NT2/D1 (cell line): ENCODE measurements around the gene NEU4.

Experiments used
- DNase-seq: peaks from one replicate; pipeline ENCODE4 v3.0.0-alpha.2; 2011; ENCODE audit warnings: low read depth, low spot score
- H3K27me3 ChIP-seq: 2 replicates; pipeline ENCODE4 v1.6.0; 2011; ENCODE audit warnings: mild to moderate bottlenecking; ENCODE audit not compliant: insufficient read length, insufficient read depth
- H3K36me3 ChIP-seq: 2 replicates; pipeline ENCODE4 v1.6.1; 2011; ENCODE audit warnings: mild to moderate bottlenecking, low read length, mixed read lengths; ENCODE audit not compliant: insufficient read depth, insufficient read length
- H3K4me1 ChIP-seq: 2 replicates; pipeline ENCODE4 v1.5.1; 2011; ENCODE audit not compliant: insufficient read depth, insufficient read length
- H3K4me3 ChIP-seq: 2 replicates; pipeline ENCODE4 v1.5.1; 2011; ENCODE audit warnings: low read depth; ENCODE audit not compliant: insufficient read length
- H3K9ac ChIP-seq: 2 replicates; pipeline ENCODE4 v1.6.0; 2011; ENCODE audit warnings: low read depth; ENCODE audit not compliant: insufficient read length
- H3K9me3 ChIP-seq: 2 replicates; pipeline ENCODE4 v1.5.1; 2011; ENCODE audit warnings: mild to moderate bottlenecking, low read length; ENCODE audit not compliant: insufficient read depth
- SUZ12 ChIP-seq: IDR thresholded peaks from 2 replicates; pipeline ENCODE4 v1.6.1; 2011; ENCODE audit not compliant: insufficient read length, insufficient read depth; ENCODE audit errors: extremely low read depth
- YY1 ChIP-seq: IDR thresholded peaks from 2 replicates; pipeline ENCODE4 v1.6.1; 2011; ENCODE audit not compliant: insufficient read length, insufficient read depth
- ZNF274 ChIP-seq: IDR thresholded peaks from 2 replicates; pipeline ENCODE4 v1.6.1; 2011; ENCODE audit warnings: mild to moderate bottlenecking, low read depth, low read length

NEU4 gene

GRCh38 chr2:241859017-241859435 is 50.0 kb downstream of the NEU4 start:
- no peak for TF ChIP-seq YY1
- Histone ChIP-seq H3K9ac (peak overlapping the region; percentile 51), H3K9me3 (no peaks in the 10 kb centered on the region), H3K4me1 (peaks cover 28% of the 10 kb centered on the region), H3K27me3 (no peaks in the 10 kb centered on the region), H3K4me3 (no peak overlapping the region), H3K36me3 (no peaks in the 10 kb centered on the region)
- DNase-seq: no peak

- Histone ChIP-seq H3K4me1 (peaks cover 28% of the 10 kb centered on the region), H3K36me3 (no peaks in the 10 kb centered on the region), H3K9me3 (no peaks in the 10 kb centered on the region), H3K9ac (peak overlapping the region; percentile 51), H3K4me3 (no peak overlapping the region), H3K27me3 (no peaks in the 10 kb centered on the region)
- DNase-seq: no peak
- no peak for TF ChIP-seq SUZ12
- no peak for TF ChIP-seq ZNF274
- no peak for TF ChIP-seq YY1
Measured at GRCh38 chr2:241859436-241860183, 50.6 kb downstream of the NEU4 start.

GRCh38 chr2:241860184-241861078 is 51.4 kb downstream of the NEU4 start:
- Histone ChIP-seq H3K27me3 (peaks cover 7% of the 10 kb centered on the region), H3K9me3 (no peaks in the 10 kb centered on the region), H3K4me1 (peaks cover 32% of the 10 kb centered on the region), H3K4me3 (no peak overlapping the region), H3K9ac (no peak overlapping the region), H3K36me3 (no peaks in the 10 kb centered on the region)
- TF ChIP-seq YY1 (no peak), ZNF274 (no peak), SUZ12 (no peak)
- no peak for DNase-seq

GRCh38 chr2:241861264-241861663 is 52.3 kb downstream of the NEU4 start:
- Histone ChIP-seq H3K4me1 (peaks cover 25% of the 10 kb centered on the region), H3K9me3 (no peaks in the 10 kb centered on the region), H3K36me3 (no peaks in the 10 kb centered on the region), H3K27me3 (peaks cover 13% of the 10 kb centered on the region), H3K9ac (no peak overlapping the region), H3K4me3 (no peak overlapping the region)
- DNase-seq: no peak
- TF ChIP-seq YY1 (no peak), SUZ12 (no peak), ZNF274 (no peak)

- no peak overlapping the region for H3K9ac ChIP-seq
- DNase-seq: no peak
- no peaks in the 10 kb centered on the region for H3K36me3 ChIP-seq
- H3K4me3 ChIP-seq: no peak overlapping the region
- H3K9me3 ChIP-seq: no peaks in the 10 kb centered on the region
- peaks cover 23% of the 10 kb centered on the region for H3K4me1 ChIP-seq
- peaks cover 13% of the 10 kb centered on the region for H3K27me3 ChIP-seq
- no peak for TF ChIP-seq ZNF274
- TF ChIP-seq SUZ12: no peak
- TF ChIP-seq YY1: no peak
Measured at GRCh38 chr2:241862093-241862492, 53.1 kb downstream of the NEU4 start.

GRCh38 chr2:241862775-241863535 is 54.0 kb downstream of the NEU4 start:
- Histone ChIP-seq H3K4me3 (no peak overlapping the region), H3K9me3 (no peaks in the 10 kb centered on the region), H3K36me3 (no peaks in the 10 kb centered on the region), H3K4me1 (peaks cover 23% of the 10 kb centered on the region), H3K9ac (no peak overlapping the region), H3K27me3 (peaks cover 13% of the 10 kb centered on the region)
- no peak for DNase-seq
- TF ChIP-seq SUZ12 (no peak), ZNF274 (no peak), YY1 (no peak)
